ENCODE results near the gene NT5C3A.
A peak's percentile ranks its signal among the peaks of the same experiment; 100 is the strongest.

DNA sequence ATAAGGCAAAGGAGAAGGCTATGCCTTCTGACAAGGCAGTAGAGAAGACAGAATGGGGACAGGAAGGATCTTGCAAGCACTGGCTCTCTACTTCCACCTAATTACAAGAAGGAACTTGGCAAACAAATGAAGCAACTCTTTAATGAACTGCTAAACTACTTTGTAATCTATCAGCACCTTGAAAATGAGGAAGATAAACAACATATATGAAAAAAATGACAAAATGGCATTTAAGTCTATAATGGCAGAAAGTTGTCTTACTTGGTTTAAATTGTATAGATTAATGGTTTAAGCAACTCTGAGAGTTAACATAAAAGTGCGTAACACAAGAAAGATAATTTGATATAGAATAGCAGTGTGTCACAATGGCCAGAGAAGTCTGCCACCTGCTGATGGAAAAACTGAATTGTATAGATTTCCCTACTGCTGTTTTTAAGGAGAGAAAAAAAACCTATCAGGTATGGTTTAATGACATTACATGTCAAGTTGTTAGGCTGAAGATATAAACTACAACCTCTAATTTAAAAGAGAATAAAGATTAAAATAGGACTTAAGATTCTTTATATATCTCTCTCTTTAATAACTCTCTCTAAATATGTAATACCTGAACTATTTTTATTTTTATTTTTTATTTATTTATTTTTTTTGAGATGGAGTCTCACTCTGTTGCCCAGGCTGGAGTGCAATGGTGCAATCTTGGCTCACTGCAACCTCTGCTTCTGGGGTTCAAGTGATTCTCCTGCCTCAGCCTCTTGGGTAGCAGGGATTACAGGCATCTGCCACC lies 11.8 kb downstream of the NT5C3A start:
- TF ChIP-seq, protein P1, sequence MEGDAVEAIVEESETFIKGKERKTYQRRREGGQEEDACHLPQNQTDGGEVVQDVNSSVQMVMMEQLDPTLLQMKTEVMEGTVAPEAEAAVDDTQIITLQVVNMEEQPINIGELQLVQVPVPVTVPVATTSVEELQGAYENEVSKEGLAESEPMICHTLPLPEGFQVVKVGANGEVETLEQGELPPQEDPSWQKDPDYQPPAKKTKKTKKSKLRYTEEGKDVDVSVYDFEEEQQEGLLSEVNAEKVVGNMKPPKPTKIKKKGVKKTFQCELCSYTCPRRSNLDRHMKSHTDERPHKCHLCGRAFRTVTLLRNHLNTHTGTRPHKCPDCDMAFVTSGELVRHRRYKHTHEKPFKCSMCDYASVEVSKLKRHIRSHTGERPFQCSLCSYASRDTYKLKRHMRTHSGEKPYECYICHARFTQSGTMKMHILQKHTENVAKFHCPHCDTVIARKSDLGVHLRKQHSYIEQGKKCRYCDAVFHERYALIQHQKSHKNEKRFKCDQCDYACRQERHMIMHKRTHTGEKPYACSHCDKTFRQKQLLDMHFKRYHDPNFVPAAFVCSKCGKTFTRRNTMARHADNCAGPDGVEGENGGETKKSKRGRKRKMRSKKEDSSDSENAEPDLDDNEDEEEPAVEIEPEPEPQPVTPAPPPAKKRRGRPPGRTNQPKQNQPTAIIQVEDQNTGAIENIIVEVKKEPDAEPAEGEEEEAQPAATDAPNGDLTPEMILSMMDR (conservative IDR thresholded peaks at IDR 0.05): peak; percentile 87
- no peak for TF ChIP-seq EZH2 (IDR thresholded peaks at IDR 0.05; ENCODE audit: low read depth)

All from PC-9 (cell line).